GM19463 (cell line): ENCODE data around the gene IFT27.
"Not testable (repeated sequence)": the region's sequence is repeated elsewhere in the genome, so short reads cannot be mapped to it uniquely, and the experiment has no call there.

Experiments
- ATAC-seq: cut with Tn5 transposase; IDR thresholded peaks from one replicate; pipeline ENCODE4 v1.9.1; 2021; ENCODE audit warnings: mild to moderate bottlenecking, moderate library complexity; ENCODE audit not compliant: unreplicated experiment

IFT27 gene

DNA sequence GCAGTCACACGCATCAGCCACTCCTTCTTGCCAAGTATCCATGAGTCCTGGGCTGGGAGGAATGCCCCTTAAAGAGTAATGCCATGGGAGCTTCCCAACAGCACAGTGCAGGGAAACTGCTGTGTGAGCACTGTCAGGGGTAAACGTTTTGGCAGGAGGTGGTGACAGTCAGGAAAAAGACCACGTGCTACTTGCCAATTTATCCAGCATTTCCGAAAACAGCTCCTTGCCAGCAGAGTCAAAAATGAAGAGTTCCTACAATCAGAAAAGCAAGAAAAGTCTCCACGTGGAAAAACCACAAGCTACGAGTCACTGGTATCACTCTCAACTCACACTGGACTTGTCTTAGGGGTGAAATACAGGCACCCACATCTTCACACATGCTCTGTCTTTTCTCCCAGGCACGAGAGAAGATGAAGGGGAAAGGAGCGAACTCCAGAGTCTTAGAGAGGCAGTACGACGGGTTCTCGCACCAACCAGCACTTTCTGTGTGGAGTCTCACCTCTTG, 9.9 kb downstream of the IFT27 start:
- no peak for ATAC-seq

DNA sequence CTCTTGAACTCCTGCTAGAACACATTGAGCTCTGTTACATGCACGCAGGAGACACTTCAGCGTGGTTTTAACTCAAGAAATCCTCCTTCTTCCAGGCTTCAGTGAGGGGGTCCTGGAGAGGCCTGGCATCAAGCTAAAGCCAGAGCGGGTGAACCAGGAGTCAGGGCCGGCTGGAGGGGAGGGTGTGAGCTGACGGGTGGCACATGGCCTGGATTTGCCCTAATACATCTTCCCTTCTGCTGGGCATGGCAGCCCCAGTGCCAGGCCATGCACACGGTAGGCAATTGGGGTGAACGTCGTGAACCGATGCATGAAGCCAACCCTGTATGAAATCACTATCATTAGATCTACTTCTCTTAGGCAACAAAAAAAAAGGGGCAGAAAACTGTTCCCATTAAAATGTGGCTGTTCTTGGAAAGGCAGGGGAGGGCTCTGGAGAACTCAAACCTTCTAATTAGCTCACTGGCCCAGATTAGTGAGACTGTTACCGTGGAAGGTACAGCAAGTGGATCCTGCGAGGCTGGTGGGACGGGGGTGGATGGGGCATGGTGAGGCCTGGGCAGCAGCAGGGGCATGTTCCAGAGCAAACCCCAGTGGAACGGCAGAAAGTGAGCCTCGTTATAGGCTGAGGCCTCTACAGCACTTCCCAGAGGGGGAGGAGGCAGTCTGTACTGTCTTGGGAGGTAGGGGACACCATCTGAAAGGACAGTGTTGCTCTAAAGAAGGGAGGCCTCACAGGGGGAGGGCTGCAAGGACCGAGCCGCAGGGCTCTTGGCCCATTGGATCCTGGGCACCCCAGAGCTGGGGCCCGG, 10.6 kb downstream of the IFT27 start:
- ATAC-seq: no peak

DNA sequence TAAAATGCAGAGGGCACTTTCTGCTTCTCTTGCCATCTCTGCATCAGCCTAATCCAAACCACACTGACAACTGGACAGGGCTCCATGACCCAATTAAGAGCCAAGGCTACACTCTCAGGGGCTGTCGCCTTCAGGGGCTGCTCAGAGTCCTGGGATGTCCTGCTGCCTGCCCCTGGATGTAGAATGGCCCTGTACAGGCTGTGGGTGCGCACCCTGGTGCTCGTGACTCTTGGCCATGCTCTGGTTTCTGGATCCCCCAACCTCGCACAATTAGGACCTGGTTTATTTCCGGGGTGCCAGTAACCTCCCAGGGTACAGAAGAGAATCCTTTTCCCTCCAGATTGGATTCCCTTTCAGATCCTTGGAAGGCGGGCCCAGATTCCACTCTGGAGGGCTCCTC, 11.3 kb downstream of the IFT27 start:
- no peak for ATAC-seq

DNA sequence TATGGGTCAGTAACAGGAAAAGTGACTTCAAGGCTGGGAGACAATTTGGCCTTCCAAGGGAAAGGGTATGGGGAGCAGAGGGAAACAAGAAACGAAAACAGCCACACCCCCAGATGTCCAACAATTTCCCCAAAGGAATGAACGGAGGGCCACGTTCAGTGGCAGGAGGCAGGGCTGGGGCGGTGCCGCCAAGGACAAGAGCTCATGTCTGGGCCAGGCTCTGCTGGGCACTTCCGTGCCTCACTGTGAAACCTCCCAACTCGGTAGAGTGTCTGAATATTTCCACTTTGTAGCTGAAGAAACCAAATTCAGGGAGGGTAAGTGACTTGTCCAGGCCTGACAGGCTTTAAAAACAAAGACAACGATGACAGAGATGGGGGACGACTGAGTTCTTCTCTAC, 11.9 kb downstream of the IFT27 start:
- no peak for ATAC-seq

DNA sequence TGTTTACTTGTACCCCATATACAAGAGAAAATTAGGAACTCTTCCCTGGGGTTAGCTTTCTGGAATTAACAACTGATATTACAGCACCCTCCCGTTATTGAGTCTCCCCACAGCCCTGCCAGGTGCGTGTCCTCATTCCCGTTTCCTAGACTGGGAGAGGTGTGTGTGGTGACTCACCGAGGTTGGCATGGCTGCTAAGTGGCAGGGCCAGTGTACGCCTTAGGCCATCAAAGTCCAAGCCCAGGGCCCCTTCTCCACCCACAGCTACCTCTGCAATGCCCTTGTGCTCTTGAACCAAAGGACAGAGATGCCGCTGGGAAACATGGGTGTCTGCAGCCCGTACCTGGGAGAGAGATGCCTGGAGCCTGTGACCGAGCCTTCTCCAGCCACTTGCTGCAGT, 12.3 kb downstream of the IFT27 start:
- no peak for ATAC-seq

DNA sequence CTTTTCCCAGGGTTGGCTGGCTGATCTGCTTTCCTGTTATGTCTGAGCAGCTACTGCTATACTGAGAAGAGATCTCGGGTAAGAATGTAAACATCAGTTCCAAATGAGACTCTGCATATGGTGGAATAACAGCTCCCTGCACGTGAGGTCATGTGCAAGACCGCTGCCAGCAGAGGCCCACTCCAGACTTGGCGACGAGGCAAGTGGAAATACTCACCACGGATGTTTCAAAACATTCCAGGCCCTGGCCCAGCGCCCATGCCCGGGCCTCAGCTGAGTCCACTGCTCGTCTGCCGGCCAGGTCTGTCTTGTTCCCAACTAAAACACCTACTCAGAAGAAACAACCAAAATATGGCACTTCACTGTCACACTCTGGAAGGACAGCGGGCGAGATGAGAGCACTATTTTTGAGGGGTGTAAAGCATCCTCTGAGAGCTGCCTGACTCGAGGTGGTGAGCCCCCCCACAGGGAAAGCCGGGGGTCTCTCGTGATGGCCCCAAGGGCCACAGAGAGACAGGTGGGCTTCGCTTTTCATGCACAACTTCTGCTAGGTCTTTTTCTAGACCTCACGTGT, 13.1 kb downstream of the IFT27 start:
- no peak for ATAC-seq

DNA sequence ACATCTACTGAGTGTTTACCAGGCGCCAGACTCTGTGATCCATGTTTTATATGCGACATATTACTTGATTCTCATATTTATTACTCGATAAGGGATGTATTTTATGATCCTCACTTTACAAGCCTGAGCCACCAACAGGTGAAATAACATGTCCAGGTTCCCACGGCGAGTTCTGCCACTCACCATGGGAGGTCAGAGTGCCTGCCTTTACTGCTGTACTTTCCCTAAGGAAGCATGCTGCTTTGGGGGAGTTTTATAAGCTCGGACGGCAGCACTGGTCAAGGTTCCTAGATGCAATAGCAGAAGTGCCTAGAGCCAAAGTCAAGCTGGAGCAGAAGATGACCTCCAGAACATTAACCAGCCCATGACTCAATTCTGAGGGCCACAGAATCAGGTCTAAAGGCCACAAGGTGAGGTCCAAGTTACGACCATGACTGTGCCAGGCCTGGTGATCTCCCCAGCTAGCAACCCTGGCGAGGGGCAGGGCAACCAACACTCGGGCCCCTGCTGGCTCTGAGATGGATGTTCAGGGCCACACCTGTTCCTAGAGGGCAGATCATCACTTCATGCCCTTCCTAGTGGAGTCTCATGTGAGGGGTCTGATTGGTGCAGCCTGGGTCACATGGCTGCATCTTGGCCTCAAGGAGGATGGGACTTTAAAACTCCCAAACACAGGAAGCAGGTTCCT, 14.2 kb downstream of the IFT27 start:
- no peak for ATAC-seq

DNA sequence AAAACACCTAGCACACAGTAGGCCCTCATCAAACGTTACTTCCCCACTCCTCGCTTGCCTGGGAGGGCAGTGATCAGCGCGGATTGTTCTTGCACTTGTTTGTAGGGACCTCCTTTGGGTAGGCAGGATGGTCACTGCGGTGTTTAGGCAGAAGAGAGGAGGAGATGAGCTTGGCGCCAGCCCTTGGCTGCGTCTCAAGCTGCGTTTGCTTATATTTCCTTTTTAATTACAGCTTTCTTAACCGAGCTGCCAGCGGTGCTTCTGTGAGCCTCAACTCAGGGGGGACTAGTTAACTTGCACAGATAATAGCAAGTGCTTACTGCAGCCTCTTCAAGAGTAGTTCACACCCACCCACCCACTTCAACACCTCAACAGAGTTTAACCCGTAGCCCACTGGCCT, 15.1 kb downstream of the IFT27 start:
- ATAC-seq: no peak

DNA sequence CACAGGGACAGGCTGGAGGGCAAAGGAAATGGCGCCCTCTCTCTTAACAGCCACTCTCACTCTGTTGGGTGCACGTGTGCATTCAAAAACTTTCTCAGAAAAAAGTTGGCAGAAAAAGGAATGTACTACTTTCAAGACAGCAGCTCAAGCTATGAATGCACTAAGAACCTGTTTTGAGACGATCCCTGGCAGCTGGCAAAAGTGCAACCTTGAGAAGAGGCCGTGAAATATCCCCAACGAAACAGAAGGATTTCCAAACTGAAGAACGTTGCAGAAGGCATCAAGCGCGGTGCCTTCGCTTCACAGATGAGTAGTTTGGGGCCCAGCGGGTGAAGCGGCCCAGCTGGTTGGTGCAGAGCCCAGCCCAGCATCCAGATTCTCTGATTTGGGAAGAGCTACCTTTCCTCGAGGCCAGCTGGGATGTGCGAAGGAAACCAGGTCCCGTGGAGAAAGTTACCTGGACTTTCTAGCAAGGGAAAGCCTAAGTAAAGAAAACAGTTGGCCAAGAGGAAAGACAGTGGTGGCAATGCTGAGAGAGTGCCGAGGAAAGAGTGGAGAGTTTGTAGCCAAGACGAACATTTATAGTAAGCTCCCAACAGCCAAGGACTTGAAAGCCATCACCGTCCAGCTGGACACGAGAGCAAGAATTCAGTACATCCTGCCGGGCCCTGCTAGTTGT, 16.3 kb downstream of the IFT27 start:
- ATAC-seq: no peak

DNA sequence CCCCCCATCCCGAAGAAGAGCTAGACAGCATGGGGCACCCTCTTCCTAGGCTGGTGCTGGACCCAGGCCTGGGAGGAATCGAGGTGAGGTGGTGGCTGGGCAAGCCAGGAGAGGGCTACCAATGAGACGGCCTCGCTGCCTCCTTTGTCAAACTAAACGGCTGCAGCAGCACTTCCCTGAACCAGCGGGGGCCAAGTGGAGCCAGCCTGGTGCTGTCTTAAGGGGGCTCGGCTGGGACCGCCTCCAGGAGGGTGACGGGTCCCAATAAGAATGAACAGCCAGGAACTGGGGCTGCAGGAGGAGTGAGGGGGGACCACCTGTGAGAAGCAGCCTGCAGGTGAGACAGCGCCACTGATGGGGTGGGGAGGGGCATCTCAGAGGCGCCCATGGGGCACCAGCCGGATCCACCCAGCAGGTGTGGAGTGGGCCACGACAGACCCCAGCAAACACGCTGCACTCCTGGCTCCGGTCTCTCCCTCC, 17.1 kb downstream of the IFT27 start:
- no peak for ATAC-seq

DNA sequence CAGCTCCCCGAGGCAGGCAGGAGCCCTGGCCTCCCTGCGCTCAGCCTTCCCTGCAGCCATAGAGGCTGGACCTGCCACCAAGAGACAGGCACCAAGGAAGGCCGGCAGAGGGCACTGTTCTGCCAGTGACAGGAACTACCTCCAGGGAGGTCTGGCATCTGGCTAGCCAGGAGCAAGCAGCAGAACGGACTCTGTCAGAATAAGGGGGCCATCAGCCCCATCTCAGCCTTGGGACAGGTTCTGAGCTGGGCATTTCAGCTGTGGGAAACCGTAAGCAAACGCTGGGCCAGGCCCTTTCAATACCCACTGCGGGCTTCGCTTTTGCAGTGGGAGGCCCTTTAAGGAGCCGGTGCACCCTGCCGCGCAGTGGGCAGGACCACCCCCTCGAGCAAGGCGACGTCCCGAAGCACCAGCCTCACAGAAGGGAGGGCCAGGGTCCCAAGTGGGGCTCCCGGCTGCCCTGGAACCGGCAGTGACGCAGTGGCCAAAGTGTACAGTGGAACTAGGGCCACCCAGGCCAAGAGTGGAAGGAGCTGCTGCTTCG, 18.2 kb downstream of the IFT27 start:
- ATAC-seq: no peak

DNA sequence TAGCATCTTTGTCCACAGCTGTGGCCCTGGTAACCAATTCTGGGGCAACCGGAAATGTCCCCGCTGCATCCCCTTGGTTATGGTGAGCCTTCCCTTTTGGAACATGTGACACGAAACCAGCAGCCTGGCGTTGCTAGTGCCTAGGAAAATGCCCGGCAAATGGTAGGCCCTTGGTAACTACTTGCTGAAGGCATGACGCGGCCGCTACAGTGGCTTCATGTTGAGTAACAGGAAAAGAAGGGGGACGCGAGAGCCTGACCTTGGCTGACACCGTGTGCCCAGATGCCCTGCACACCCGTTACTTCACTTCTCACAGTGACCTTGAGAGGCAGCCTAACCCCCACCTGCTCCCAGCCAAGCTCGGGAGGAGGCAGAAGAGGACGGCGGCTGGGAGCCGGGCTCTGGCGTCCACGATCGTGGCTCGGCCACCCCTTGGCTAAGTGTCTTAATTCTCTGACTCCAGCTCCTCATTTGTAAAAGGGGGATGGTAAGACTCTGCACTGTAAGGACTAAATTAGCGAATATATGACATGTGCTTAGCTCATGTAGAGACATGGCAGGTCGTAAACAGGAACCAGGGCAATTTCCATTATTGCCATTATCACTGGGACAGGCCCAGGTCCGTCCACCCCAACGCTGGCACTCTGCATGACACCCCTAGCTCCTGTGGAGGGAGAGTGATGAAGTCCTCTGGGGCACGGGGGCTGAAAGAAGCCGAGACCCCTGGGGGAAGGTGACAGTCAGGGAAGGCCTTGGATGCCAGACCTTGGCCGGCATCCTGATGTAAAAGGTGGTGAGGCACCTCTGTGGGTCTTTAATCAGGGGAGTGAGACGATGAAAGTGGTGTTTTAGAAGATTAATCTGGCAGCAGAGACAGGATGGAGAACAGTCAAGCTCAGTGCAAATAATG, 18.9 kb downstream of the IFT27 start:
- no peak for ATAC-seq

DNA sequence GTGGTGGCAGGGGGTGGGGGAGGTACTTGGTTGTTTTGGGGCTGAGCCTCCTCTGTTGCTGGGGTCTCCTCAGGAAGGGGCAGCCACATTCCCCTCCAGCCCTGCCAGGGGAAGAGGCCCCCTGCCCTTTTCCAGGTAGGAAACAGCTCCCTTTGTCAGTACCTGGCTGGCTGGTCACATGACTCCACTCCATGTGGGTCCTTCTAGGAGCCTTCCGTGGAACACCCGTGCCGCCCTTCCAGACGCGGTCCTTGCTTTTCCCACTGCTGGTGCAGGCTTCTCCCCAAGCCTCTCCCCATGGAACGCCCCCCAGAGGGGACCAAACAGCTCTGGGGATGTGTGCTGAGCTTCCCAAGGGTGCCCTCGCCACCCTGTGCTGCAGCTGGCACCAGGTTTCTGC, 19.9 kb downstream of the IFT27 start:
- ATAC-seq: no peak

DNA sequence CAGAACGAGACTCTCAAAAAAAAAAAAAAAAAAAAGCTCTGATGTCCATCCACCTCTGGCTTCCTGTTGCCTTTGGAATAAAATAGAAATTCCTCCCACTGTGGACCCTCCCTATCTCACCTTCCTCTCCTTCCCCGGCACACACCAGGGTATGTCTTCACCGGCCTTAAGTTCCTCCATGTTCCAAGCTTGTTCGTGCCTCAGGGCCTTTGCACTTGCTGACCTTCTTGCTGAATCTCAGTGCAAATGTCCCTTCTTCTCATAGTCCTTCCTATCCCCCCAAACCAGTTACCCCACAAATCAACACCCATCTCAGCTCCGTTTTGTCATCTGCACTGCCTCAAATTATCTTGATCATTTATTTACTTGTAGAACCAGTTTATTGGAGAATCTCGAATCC, 20.6 kb downstream of the IFT27 start:
- no peak for ATAC-seq

DNA sequence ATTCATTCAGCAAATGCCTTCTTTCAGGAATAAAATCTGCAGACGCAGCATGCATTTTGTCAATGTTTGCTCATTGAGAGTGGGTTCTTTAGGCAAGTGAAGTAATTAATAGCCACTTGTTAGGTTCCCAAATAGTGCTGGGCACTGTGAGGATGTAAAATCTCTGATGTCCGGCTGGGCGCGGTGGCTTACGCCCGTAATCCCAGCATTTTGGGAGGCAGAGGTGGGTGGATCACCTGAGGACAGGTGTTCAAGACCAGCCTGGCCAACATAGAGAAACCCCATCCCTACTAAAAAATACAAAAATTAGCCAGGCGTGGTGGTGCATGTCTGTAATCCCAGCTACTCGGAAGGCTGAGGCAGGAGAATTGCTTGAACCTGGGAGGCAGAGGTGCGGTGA, 21.0 kb downstream of the IFT27 start:
- ATAC-seq: not testable (repeated sequence)

DNA sequence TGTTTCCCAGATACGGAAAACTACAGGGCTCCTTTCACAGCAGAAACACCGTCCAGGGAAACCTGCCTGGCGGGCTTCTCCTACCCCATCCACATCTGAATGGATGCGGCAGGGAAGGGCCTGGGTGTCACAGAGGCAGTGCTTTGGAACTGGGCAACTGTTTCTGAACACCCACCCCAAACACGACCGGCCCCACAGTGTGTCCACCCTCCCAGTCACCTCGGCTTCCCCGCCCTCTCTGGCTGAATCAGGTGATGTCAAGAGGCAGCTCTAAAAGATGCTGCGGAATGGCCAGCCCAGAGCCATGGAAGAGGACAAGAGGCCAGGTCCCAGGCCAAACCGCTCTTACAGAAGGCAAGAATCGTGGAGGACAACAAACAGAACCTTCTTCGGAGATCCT, 22.0 kb downstream of the IFT27 start:
- ATAC-seq: no peak

DNA sequence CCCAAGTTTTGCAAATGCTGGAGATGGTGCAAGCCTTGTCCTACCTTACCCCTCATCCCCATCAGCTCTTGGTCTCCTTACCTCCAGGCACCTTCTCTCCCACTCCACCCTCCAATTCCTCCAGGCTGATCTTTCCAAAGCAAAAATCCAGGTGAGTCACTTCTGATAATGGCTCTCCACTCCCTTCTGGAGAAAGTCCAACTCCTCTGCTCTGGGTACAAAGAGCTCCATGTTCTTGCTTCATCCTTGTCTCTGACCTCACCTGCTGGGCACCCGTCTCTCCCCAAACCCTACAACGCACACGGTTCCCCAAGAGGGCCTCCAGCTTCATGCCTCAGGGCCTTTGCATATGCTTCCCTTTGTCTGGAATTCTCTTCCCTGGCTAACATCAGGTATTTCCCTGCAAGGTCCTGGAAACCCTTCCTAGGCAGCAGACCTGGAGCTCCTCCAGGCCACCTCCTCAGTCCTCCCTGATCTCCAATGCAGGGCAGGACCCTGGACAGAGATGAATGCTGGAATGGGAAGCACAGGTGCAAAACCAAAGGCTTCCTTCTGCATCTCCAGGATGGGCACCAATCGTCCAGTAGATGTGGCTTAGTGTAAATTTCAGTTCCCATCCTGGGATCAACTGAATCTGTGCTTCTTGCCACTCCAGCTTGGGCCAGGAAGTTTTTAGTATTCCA, 22.7 kb downstream of the IFT27 start:
- no peak for ATAC-seq

DNA sequence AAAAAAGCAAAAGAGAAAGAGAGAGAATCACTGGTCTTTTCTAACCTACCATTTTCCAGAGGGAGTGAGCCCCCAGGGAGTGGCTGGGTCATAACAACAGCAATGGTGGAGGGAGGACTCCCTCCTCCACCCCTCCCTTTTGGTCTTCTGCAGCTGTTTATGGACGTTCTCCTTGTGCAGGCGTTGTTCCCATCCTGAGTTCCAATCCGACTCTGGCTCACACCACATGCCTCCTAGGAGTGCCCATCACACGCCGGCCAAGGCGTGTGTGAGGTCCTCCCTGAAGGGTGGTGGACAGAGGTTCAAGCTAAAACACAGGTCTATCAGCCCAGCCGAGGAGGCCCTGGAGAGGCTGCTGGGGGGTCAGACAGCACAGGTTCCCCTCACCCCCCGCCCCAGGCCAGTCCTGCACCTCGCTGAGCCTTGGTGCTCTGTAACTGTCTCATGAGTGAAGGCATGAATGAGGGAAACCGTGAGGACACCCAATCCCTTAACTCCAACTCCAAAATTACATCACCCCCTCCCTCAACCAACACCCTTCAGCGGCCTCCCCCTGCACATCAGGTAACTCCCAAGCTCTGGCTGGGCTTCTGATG, 29.4 kb downstream of the IFT27 start:
- ATAC-seq: no peak
